Measurements from ENCODE around the gene ARL6IP5. TPM values are rescaled to one million over a fixed set of nuclear protein-coding genes. Genes with fewer than 3 reads are reported as not detected.

The ARL6IP5 gene
- total and polyA plus RNA-seq, 2 donors: 108 to 130 TPM

GRCh38 chr3:69082361-69082760 lies 2.4 kb upstream of the ARL6IP5 start:
- H3K27ac ChIP-seq (ENCODE audit: low read depth in 1 of 2, low read length in 1 of 2): peak overlapping the region; percentile 8 to 79
- H3K36me3 ChIP-seq (ENCODE audit: control insufficient read depth in 2 of 2, insufficient read depth in 2 of 2, low read length in 1 of 2): peaks cover 0 to 3% of the 10 kb centered on the region in 2 donors
- H3K27me3 ChIP-seq (ENCODE audit: control insufficient read depth in 2 of 2, insufficient read depth in 1 of 2, low read length in 1 of 2): no peaks in the 10 kb centered on the region
- no peaks in the 10 kb centered on the region for H3K9me3 ChIP-seq (ENCODE audit: control insufficient read depth in 2 of 2, insufficient read depth in 1 of 2, low read length in 1 of 2)
- WGBS: 83% methylated on average over 2 of the region's 2 CpGs
- peaks cover 28 to 52% of the 10 kb centered on the region in 2 donors for H3K4me1 ChIP-seq (ENCODE audit: control insufficient read depth in 2 of 2, insufficient read depth in 2 of 2, low read length in 2 of 2)
- DNase-seq (ENCODE audit: low read depth in 6 of 9, low spot score in 9 of 9): no peak
- H3K4me3 ChIP-seq (ENCODE audit: low read length in 2 of 2): no peak overlapping the region

GRCh38 chr3:69082805-69083204 lies 1.9 kb upstream of the ARL6IP5 start:
- no peaks in the 10 kb centered on the region for H3K27me3 ChIP-seq (ENCODE audit: control insufficient read depth in 2 of 2, insufficient read depth in 1 of 2, low read length in 1 of 2)
- H3K4me1 ChIP-seq (ENCODE audit: control insufficient read depth in 2 of 2, insufficient read depth in 2 of 2, low read length in 2 of 2): peaks cover 29 to 54% of the 10 kb centered on the region in 2 donors
- peak in 4 of 9 donors; percentile 24 to 71 (median 40) for DNase-seq (ENCODE audit: low read depth in 6 of 9, low spot score in 9 of 9)
- H3K9me3 ChIP-seq (ENCODE audit: control insufficient read depth in 2 of 2, insufficient read depth in 1 of 2, low read length in 1 of 2): no peaks in the 10 kb centered on the region
- H3K36me3 ChIP-seq (ENCODE audit: control insufficient read depth in 2 of 2, insufficient read depth in 2 of 2, low read length in 1 of 2): peaks cover 0 to under 1% of the 10 kb centered on the region in 2 donors
- peak overlapping the region; percentile 52 to 79 for H3K27ac ChIP-seq (ENCODE audit: low read depth in 1 of 2, low read length in 1 of 2)
- no peak overlapping the region for H3K4me3 ChIP-seq (ENCODE audit: low read length in 2 of 2)

- peak overlapping the region; percentile 96 to 97 for H3K4me3 ChIP-seq (ENCODE audit: low read length in 2 of 2)
- no peaks in the 10 kb centered on the region for H3K27me3 ChIP-seq (ENCODE audit: control insufficient read depth in 2 of 2, insufficient read depth in 1 of 2, low read length in 1 of 2)
- WGBS: under 1% methylated on average over 26 of the region's 26 CpGs
- peak overlapping the region; percentile 93 to 95 for H3K27ac ChIP-seq (ENCODE audit: low read depth in 1 of 2, low read length in 1 of 2)
- peak in 2 of 9 donors; percentile 18 to 55 for DNase-seq (ENCODE audit: low read depth in 6 of 9, low spot score in 9 of 9)
- peaks cover 3 to 16% of the 10 kb centered on the region in 2 donors for H3K36me3 ChIP-seq (ENCODE audit: control insufficient read depth in 2 of 2, insufficient read depth in 2 of 2, low read length in 1 of 2)
- H3K4me1 ChIP-seq (ENCODE audit: control insufficient read depth in 2 of 2, insufficient read depth in 2 of 2, low read length in 2 of 2): peaks cover 20 to 52% of the 10 kb centered on the region in 2 donors
- H3K9me3 ChIP-seq (ENCODE audit: control insufficient read depth in 2 of 2, insufficient read depth in 1 of 2, low read length in 1 of 2): no peaks in the 10 kb centered on the region
Measured at GRCh38 chr3:69085168-69085832, 563 bp downstream of the ARL6IP5 start.

GRCh38 chr3:69085833-69086722 lies 1.3 kb downstream of the ARL6IP5 start:
- Histone ChIP-seq H3K36me3 (ENCODE audit: control insufficient read depth in 2 of 2, insufficient read depth in 2 of 2, low read length in 1 of 2) (peaks cover 3 to 20% of the 10 kb centered on the region in 2 donors), H3K4me1 (ENCODE audit: control insufficient read depth in 2 of 2, insufficient read depth in 2 of 2, low read length in 2 of 2) (peaks cover 20 to 52% of the 10 kb centered on the region in 2 donors), H3K9me3 (ENCODE audit: control insufficient read depth in 2 of 2, insufficient read depth in 1 of 2, low read length in 1 of 2) (no peaks in the 10 kb centered on the region), H3K4me3 (ENCODE audit: low read length in 2 of 2) (peak overlapping the region; percentile 96 to 97), H3K27me3 (ENCODE audit: control insufficient read depth in 2 of 2, insufficient read depth in 1 of 2, low read length in 1 of 2) (no peaks in the 10 kb centered on the region), H3K27ac (ENCODE audit: low read depth in 1 of 2, low read length in 1 of 2) (peak overlapping the region; percentile 93 to 95)
- DNase-seq (ENCODE audit: low read depth in 6 of 9, low spot score in 9 of 9): peak in 5 of 9 donors; percentile 16 to 65 (median 34)
- 7% methylated on average over 8 of the region's 8 CpGs for WGBS

- H3K27me3 ChIP-seq (ENCODE audit: control insufficient read depth in 2 of 2, insufficient read depth in 1 of 2, low read length in 1 of 2): no peaks in the 10 kb centered on the region
- no peak for DNase-seq (ENCODE audit: low read depth in 6 of 9, low spot score in 9 of 9)
Measured at GRCh38 chr3:69087030-69087791, 2.5 kb downstream of the ARL6IP5 start.

GRCh38 chr3:69088063-69088462 lies 3.3 kb downstream of the ARL6IP5 start:
- no peak overlapping the region for H3K27ac ChIP-seq (ENCODE audit: low read depth in 1 of 2, low read length in 1 of 2)
- DNase-seq (ENCODE audit: low read depth in 6 of 9, low spot score in 9 of 9): no peak
- H3K4me1 ChIP-seq (ENCODE audit: control insufficient read depth in 2 of 2, insufficient read depth in 2 of 2, low read length in 2 of 2): peaks cover 31 to 55% of the 10 kb centered on the region in 2 donors
- H3K9me3 ChIP-seq (ENCODE audit: control insufficient read depth in 2 of 2, insufficient read depth in 1 of 2, low read length in 1 of 2): no peaks in the 10 kb centered on the region
- no peak overlapping the region for H3K4me3 ChIP-seq (ENCODE audit: low read length in 2 of 2)
- H3K27me3 ChIP-seq (ENCODE audit: control insufficient read depth in 2 of 2, insufficient read depth in 1 of 2, low read length in 1 of 2): no peaks in the 10 kb centered on the region
- peaks cover 6 to 20% of the 10 kb centered on the region in 2 donors for H3K36me3 ChIP-seq (ENCODE audit: control insufficient read depth in 2 of 2, insufficient read depth in 2 of 2, low read length in 1 of 2)
- WGBS: 89% methylated on average over 2 of the region's 2 CpGs

More at GRCh38 chr3:69087030-69087791, 2.5 kb downstream of the ARL6IP5 start:
- peak overlapping the region; percentile 65 to 95 for H3K27ac ChIP-seq (ENCODE audit: low read depth in 1 of 2, low read length in 1 of 2)
- H3K4me1 ChIP-seq (ENCODE audit: control insufficient read depth in 2 of 2, insufficient read depth in 2 of 2, low read length in 2 of 2): peaks cover 29 to 55% of the 10 kb centered on the region in 2 donors
- no peaks in the 10 kb centered on the region for H3K9me3 ChIP-seq (ENCODE audit: control insufficient read depth in 2 of 2, insufficient read depth in 1 of 2, low read length in 1 of 2)
- peak overlapping the region; percentile 13 to 18 for H3K4me3 ChIP-seq (ENCODE audit: low read length in 2 of 2)
- peaks cover 6 to 20% of the 10 kb centered on the region in 2 donors for H3K36me3 ChIP-seq (ENCODE audit: control insufficient read depth in 2 of 2, insufficient read depth in 2 of 2, low read length in 1 of 2)
- 96% methylated on average over 3 of the region's 3 CpGs for WGBS

- H3K36me3 ChIP-seq (ENCODE audit: control insufficient read depth in 2 of 2, insufficient read depth in 2 of 2, low read length in 1 of 2): peaks cover 9 to 26% of the 10 kb centered on the region in 2 donors
- no peaks in the 10 kb centered on the region for H3K27me3 ChIP-seq (ENCODE audit: control insufficient read depth in 2 of 2, insufficient read depth in 1 of 2, low read length in 1 of 2)
- no peaks in the 10 kb centered on the region for H3K9me3 ChIP-seq (ENCODE audit: control insufficient read depth in 2 of 2, insufficient read depth in 1 of 2, low read length in 1 of 2)
- DNase-seq (ENCODE audit: low read depth in 6 of 9, low spot score in 9 of 9): no peak
- no peak overlapping the region for H3K27ac ChIP-seq (ENCODE audit: low read depth in 1 of 2, low read length in 1 of 2)
- WGBS: 94% methylated on average over 3 of the region's 3 CpGs
- no peak overlapping the region for H3K4me3 ChIP-seq (ENCODE audit: low read length in 2 of 2)
- H3K4me1 ChIP-seq (ENCODE audit: control insufficient read depth in 2 of 2, insufficient read depth in 2 of 2, low read length in 2 of 2): peaks cover 33 to 61% of the 10 kb centered on the region in 2 donors
Measured at GRCh38 chr3:69090021-69090420, 5.3 kb downstream of the ARL6IP5 start.

GRCh38 chr3:69091389-69092029 lies 6.8 kb downstream of the ARL6IP5 start:
- H3K36me3 ChIP-seq (ENCODE audit: control insufficient read depth in 2 of 2, insufficient read depth in 2 of 2, low read length in 1 of 2): peaks cover 9 to 26% of the 10 kb centered on the region in 2 donors
- H3K27ac ChIP-seq (ENCODE audit: low read depth in 1 of 2, low read length in 1 of 2): peak overlapping the region; percentile 95 to 98
- H3K4me3 ChIP-seq (ENCODE audit: low read length in 2 of 2): no peak overlapping the region
- peaks cover 37 to 64% of the 10 kb centered on the region in 2 donors for H3K4me1 ChIP-seq (ENCODE audit: control insufficient read depth in 2 of 2, insufficient read depth in 2 of 2, low read length in 2 of 2)
- H3K9me3 ChIP-seq (ENCODE audit: control insufficient read depth in 2 of 2, insufficient read depth in 1 of 2, low read length in 1 of 2): no peaks in the 10 kb centered on the region
- 49% methylated on average over 5 of the region's 5 CpGs for WGBS
- H3K27me3 ChIP-seq (ENCODE audit: control insufficient read depth in 2 of 2, insufficient read depth in 1 of 2, low read length in 1 of 2): no peaks in the 10 kb centered on the region
- DNase-seq (ENCODE audit: low read depth in 6 of 9, low spot score in 9 of 9): no peak

Measured in thymus (tissue), 11 donors.